Kidney (tissue), 14 donors: ENCODE measurements around the gene ANKRD11. TPM values are rescaled to one million over a fixed set of nuclear protein-coding genes. Genes with fewer than 3 reads are reported as not detected.

Experiments
- DNase-seq, 5 donors: peaks; one replicate each; pipeline ENCODE4 v3.0.0-alpha.2; 2013 to 2020
- FAIRE-seq: peaks from 2 replicates; lab custom pipeline; 2012; peaks lifted over from hg19 to GRCh38; lab: Jason Lieb, UNC
- H3K27ac ChIP-seq, 2 donors: one replicate each; pipeline ENCODE4 v1.7.0; 2013; ENCODE audit warnings: low read depth in 2 of 2, low read length in 2 of 2, inconsistent platforms in 1 of 2
- H3K27me3 ChIP-seq: one replicate; pipeline ENCODE4 v1.7.1; 2013; ENCODE audit warnings: low read length, inconsistent platforms; ENCODE audit not compliant: control insufficient read depth, insufficient read depth
- H3K36me3 ChIP-seq, 3 donors: one replicate each; pipeline versions ENCODE4 v1.7.0 to v1.7.1; 2013; ENCODE audit warnings: low read length in 3 of 3, control low read depth in 1 of 3, inconsistent platforms in 1 of 3; ENCODE audit not compliant: insufficient read depth in 3 of 3, control insufficient read depth in 2 of 3
- H3K4me1 ChIP-seq, 3 donors: one replicate each; pipeline versions ENCODE4 v1.7.0 to v1.7.1; 2013; ENCODE audit warnings: low read length in 3 of 3, inconsistent platforms in 1 of 3, low read depth in 1 of 3; ENCODE audit not compliant: control insufficient read depth in 2 of 3, insufficient read depth in 2 of 3
- H3K4me3 ChIP-seq, 3 donors: one replicate each; pipeline versions ENCODE4 v1.7.0 to v1.8.1; 2013; ENCODE audit warnings: low read length in 3 of 3, control low read depth in 1 of 3, inconsistent platforms in 1 of 3
- H3K9ac ChIP-seq, 3 donors: one replicate each; pipeline versions ENCODE4 v1.7.0 to v1.7.1; 2013; ENCODE audit warnings: low read length in 3 of 3, control low read depth in 1 of 3, inconsistent platforms in 1 of 3
- H3K9me3 ChIP-seq, 3 donors: one replicate each; pipeline versions ENCODE4 v1.7.0 to v1.7.1; 2013; ENCODE audit warnings: low read length in 3 of 3, control low read depth in 1 of 3, inconsistent platforms in 1 of 3; ENCODE audit not compliant: control insufficient read depth in 2 of 3, insufficient read depth in 1 of 3
- intact Hi-C: fragments of 100-400 bp; cut with DNase I; formaldehyde crosslinking; loops from one replicate; pipeline ENCODE4 v1.11.1; 2022
- polyA plus RNA-seq: library from polyadenylated mRNA; stranded (reverse); fragments of 350-450 nt; fragmentation: Illumina TruSeq; extraction: RNeasy Lipid Tissue Mini Kit (QIAGEN cat#74804); gene quantifications from one replicate; pipeline ENCODE4 v1.2.3, GENCODE V29; 2014; ENCODE audit warnings: low read depth, low replicate concordance; ENCODE audit not compliant: insufficient read depth
- total RNA-seq: library from RNA; stranded (reverse); fragmentation: NEBNext Ultra II Directional; extraction: Animal tissue kit (Norgen Biotek cat#: 25700); gene quantifications from one replicate; pipeline ENCODE4 v1.2.1, GENCODE V29; 2021
- TF ChIP-seq, protein P1 (sequence below): IDR thresholded peaks from 3 replicates; pipeline ENCODE4 v1.5.1; 2012; ENCODE audit warnings: mild to moderate bottlenecking, moderate library complexity, borderline replicate concordance; ENCODE audit not compliant: insufficient read depth; ENCODE audit errors: extremely low read depth
- donor health status: control.
- donor health status: control.
- donor health status: control.
- donor health status: control.
- donor health status: control.
- donor health status: DM: yes; HTN: yes; CAD: no.
- donor health status: Normal renal cell carcinoma (clear cell type).

Gene ANKRD11
- total and polyA plus RNA-seq, 2 donors from 2014 or later: 36.2 to 154 TPM

DNA sequence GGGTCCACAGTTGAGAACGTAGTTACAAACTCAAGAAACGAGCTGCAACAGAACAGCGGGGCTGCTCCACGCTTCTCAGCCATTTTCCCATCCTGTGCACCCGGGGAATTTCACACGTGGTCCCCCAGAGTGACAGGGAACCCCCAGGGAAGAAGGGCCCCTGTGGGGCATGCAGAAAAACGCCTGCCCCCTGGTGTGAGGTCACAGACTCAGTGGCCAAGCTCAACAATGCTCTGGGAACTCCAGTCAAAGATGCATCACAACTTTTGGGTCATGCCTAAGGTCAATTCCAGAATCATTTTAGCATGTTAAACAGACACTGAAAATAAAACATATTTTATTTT is 157.5 kb downstream of the ANKRD11 start:
- DNase-seq (peak in 1 of 5 donors; percentile 32), FAIRE-seq (no peak)
- TF ChIP-seq, protein P1, sequence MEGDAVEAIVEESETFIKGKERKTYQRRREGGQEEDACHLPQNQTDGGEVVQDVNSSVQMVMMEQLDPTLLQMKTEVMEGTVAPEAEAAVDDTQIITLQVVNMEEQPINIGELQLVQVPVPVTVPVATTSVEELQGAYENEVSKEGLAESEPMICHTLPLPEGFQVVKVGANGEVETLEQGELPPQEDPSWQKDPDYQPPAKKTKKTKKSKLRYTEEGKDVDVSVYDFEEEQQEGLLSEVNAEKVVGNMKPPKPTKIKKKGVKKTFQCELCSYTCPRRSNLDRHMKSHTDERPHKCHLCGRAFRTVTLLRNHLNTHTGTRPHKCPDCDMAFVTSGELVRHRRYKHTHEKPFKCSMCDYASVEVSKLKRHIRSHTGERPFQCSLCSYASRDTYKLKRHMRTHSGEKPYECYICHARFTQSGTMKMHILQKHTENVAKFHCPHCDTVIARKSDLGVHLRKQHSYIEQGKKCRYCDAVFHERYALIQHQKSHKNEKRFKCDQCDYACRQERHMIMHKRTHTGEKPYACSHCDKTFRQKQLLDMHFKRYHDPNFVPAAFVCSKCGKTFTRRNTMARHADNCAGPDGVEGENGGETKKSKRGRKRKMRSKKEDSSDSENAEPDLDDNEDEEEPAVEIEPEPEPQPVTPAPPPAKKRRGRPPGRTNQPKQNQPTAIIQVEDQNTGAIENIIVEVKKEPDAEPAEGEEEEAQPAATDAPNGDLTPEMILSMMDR: no peak
- Histone ChIP-seq H3K27ac (no peak overlapping the region), H3K27me3 (no peaks in the 10 kb centered on the region), H3K9me3 (no peaks in the 10 kb centered on the region), H3K4me3 (no peak overlapping the region), H3K9ac (no peak overlapping the region), H3K4me1 (peaks cover 0 to 27% (median 26%) of the 10 kb centered on the region in 3 donors), H3K36me3 (no peaks in the 10 kb centered on the region)
- intact Hi-C loops: loop anchor here (10.0 kb wide), 1 partner anchor 172 kb away; the partner anchor contains the start of gene SPG7

DNA sequence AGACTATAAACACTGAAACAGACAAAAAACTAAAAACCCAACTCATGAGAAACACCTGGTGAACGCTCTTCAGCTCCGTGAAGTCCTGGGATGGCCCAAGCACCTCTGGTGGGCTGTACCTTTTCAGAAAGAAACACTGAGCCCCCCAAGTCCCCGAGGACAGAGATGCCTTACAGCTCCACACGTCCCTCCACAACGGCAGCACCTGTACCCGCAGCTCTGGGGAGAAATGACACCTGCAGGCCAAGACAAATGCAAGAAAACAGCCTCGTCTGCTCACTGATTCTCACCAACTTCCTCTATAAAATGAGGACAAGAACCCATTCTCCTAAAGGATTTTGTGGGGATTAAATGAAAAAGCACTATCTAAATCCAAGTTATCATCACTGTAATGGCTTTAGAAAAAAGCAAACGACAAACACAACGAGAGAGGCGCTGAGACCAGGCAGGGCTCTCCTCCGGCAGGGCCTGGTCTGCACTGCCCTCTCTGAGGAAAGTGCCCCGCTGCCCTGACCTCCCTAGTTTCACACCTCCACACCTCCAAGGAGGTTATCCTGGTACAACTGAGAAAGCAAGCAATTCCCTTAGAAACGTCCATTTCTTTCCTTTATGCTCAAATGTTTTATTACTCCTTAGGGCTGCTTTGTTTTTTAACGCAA is 158.0 kb downstream of the ANKRD11 start:
- no peak overlapping the region for H3K27ac ChIP-seq

DNA sequence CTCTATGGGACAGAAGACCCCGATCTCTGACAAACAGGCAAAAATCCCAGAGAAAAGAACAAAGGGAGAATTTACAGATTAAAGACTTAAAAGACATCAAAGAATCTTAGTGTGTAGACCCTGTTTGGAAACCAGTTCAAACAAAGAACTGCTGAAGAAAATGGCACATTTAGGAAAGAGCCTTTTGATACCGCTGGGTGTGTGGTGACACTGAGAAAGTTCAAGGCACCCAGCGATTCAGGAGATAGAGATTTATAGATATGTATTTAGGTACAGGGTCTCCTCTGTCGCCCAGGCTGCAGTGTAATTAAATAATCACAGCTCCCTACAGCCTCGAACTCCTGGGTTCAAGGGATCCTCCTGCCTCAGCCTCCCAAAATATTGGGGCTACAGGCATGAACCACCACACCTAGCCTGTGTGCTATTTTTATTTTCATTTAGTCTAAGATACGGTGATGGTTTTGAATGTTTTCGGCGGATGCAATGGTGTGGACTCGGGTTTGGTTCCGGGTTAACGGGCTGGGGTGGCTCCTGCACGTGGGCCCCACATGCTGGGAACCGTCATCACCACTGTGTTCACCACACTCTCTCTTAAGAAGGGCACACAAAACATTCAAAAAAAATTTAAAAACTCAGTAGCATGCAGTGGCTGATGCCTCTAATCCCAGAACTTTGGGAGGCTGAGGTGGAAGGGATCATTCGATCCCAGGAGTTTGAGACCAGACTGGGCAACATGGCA is 158.8 kb downstream of the ANKRD11 start:
- Histone ChIP-seq H3K4me3 (no peak overlapping the region), H3K27ac (no peak overlapping the region), H3K27me3 (no peaks in the 10 kb centered on the region), H3K9ac (no peak overlapping the region), H3K4me1 (peaks cover 0 to 24% (median 24%) of the 10 kb centered on the region in 3 donors), H3K36me3 (no peaks in the 10 kb centered on the region), H3K9me3 (no peaks in the 10 kb centered on the region)
- intact Hi-C loops: loop anchor here (10.0 kb wide), 1 partner anchor 173 kb away; the partner anchor contains the start of gene SPG7
- TF ChIP-seq, protein P1: no peak
- FAIRE-seq (no peak), DNase-seq (no peak)

More for the DNA sequence above, 158.0 kb downstream of the ANKRD11 start:
- Histone ChIP-seq H3K27me3 (no peaks in the 10 kb centered on the region), H3K4me1 (peaks cover 0 to 24% (median 22%) of the 10 kb centered on the region in 3 donors), H3K36me3 (no peaks in the 10 kb centered on the region), H3K9me3 (no peaks in the 10 kb centered on the region), H3K4me3 (no peak overlapping the region), H3K9ac (no peak overlapping the region)
- peak in 1 of 5 donors; percentile 35 for DNase-seq
- TF ChIP-seq, protein P1: no peak
- intact Hi-C loops: loop anchor here (10.0 kb wide), 1 partner anchor 172 kb away; the partner anchor contains the start of gene SPG7
- no peak for FAIRE-seq
